ENCODE results near the gene MAN1C1. TPM values are rescaled to one million over a fixed set of nuclear protein-coding genes. Genes with fewer than 3 reads are reported as not detected.

Gene MAN1C1
- total and polyA plus RNA-seq, 9 of the 15 experiments (the other 6 are each of a cell fraction or from before 2014, with no cell fraction given), result 0.04 to 0.44 (median 0.10) TPM; not detected in 3

DNA sequence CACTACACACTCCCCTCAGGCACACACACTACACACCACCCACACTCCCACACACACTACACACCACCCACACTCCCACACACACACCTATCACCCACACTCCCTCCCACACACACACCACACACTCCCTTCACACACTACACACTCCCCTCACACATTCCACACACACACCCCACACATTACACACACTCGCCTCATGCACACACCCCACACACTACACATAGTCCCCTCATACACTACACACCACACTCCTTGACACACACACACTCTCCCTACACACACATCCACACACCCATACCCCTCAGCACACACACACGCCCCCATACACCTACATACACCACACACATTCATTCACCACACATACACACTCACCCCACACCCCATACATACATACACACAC is 152.4 kb downstream of the MAN1C1 start:
- BruUV-seq (replicated peaks), result no TSS peak
- Histone ChIP-seq H3K4me2 (ENCODE audit: insufficient read depth, low read length) (no peak overlapping the region), H3K9me1 (ENCODE audit: control insufficient read depth, insufficient read depth, low read length) (no peaks in the 10 kb centered on the region), H3K36me3 (ENCODE audit: control insufficient read depth, insufficient read depth, low read length) (no peaks in the 10 kb centered on the region), H3K27me3 (ENCODE audit: control insufficient read depth in 2 of 2, insufficient read depth in 2 of 2, low read length in 2 of 2) (peaks cover 0 to 22% of the 10 kb centered on the region in 2 experiments; a peak in 3 of 5 replicates), H3K9me3 (replicated peaks; ENCODE audit: control insufficient read depth, insufficient read depth, low read depth, low read length) (no peaks in the 10 kb centered on the region; the same call in 1 of the 2 replicates), H3K79me2 (ENCODE audit: control insufficient read depth, insufficient read depth, low read length) (no peaks in the 10 kb centered on the region), H3K4me1 (replicated peaks in 1 of 2; ENCODE audit: control insufficient read depth in 2 of 2, insufficient read depth in 2 of 2, low read length in 2 of 2) (peaks cover 8 to 26% of the 10 kb centered on the region in 2 experiments; a peak in 4 of 5 replicates), H3K27ac (ENCODE audit: extremely low read depth, low read depth, low read length) (no peak overlapping the region; the same call in 2 of the 3 replicates), H3K4me3 (no peak overlapping the region), H3K9ac (ENCODE audit: insufficient read depth in 1 of 2, low read depth in 2 of 2, low read length in 2 of 2) (no peak overlapping the region), H2AFZ (ENCODE audit: low read depth, low read length) (no peak overlapping the region), H4K20me1 (replicated peaks; ENCODE audit: control insufficient read depth, insufficient read depth, low read length) (peaks cover 6% of the 10 kb centered on the region; the same call in 1 of the 2 replicates)
- DNase-seq (ENCODE audit: extremely low read depth in 1 of 4, low spot score in 3 of 4) (no peak), FAIRE-seq (peak; percentile 57), ATAC-seq (no peak)
- POLR2A ChIA-PET, result no interaction called here
- WGBS (ENCODE audit: insufficient coverage, low coverage, missing lambda C conversion rate), result 29% methylated on average over 2 of the region's 2 CpGs
- in situ Hi-C loops (cut with MboI), result no loop called here
- CTCF ChIA-PET (ENCODE audit: low intra/inter-chr PET ratio), result no interaction called here
- intact Hi-C loops (cut with micrococcal nuclease), result no loop called here
- TF ChIP-seq TSC22D4 (tag; IDR thresholded peaks at IDR 0.05) (peak; percentile 79; the same call in 1 of the 2 replicates), MBD1 (CRISPR knock-in tag; IDR thresholded peaks at IDR 0.05) (no peak), ZNF143 (CRISPR knock-in tag; IDR thresholded peaks at IDR 0.05) (no peak), RAD51 (IDR thresholded peaks at IDR 0.05; ENCODE audit: borderline replicate concordance, low read depth) (no peak), TRIM28 (IDR thresholded peaks at IDR 0.05) (no peak), PHF8 (IDR thresholded peaks at IDR 0.05; ENCODE audit: borderline replicate concordance, low read length) (no peak), POLR2G (IDR thresholded peaks at IDR 0.05; ENCODE audit: low read depth, low read length) (no peak), MIER1 (IDR thresholded peaks at IDR 0.05; ENCODE audit: low read depth) (no peak), HDAC2 (IDR thresholded peaks at IDR 0.05) (no peak), MAFK (IDR thresholded peaks at IDR 0.05; ENCODE audit: low read length) (no peak), CBFB (CRISPR knock-in tag; IDR thresholded peaks at IDR 0.05) (0 out of 2 replicates have a peak, but pooled peaks have one; percentile 9), SFPQ (IDR thresholded peaks at IDR 0.05; ENCODE audit: low read depth, low read length) (no peak), FOXA1 (IDR thresholded peaks at IDR 0.05; ENCODE audit: borderline replicate concordance) (no peak), TCFL5 (CRISPR knock-in tag; conservative IDR thresholded peaks at IDR 0.05) (no peak), ESRRA (IDR thresholded peaks at IDR 0.05; ENCODE audit: borderline replicate concordance, low read depth) (no peak), SIRT6 (IDR thresholded peaks at IDR 0.05; ENCODE audit: low read depth, low read length) (no peak)
- TF ChIP-seq, protein P1, sequence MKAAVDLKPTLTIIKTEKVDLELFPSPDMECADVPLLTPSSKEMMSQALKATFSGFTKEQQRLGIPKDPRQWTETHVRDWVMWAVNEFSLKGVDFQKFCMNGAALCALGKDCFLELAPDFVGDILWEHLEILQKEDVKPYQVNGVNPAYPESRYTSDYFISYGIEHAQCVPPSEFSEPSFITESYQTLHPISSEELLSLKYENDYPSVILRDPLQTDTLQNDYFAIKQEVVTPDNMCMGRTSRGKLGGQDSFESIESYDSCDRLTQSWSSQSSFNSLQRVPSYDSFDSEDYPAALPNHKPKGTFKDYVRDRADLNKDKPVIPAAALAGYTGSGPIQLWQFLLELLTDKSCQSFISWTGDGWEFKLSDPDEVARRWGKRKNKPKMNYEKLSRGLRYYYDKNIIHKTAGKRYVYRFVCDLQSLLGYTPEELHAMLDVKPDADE (conservative IDR thresholded peaks at IDR 0.05; ENCODE audit: control insufficient read depth, low read depth, low read length), result no peak
- TF ChIP-seq, protein P2, sequence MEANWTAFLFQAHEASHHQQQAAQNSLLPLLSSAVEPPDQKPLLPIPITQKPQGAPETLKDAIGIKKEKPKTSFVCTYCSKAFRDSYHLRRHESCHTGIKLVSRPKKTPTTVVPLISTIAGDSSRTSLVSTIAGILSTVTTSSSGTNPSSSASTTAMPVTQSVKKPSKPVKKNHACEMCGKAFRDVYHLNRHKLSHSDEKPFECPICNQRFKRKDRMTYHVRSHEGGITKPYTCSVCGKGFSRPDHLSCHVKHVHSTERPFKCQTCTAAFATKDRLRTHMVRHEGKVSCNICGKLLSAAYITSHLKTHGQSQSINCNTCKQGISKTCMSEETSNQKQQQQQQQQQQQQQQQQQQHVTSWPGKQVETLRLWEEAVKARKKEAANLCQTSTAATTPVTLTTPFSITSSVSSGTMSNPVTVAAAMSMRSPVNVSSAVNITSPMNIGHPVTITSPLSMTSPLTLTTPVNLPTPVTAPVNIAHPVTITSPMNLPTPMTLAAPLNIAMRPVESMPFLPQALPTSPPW (CRISPR knock-in tag; IDR thresholded peaks at IDR 0.05), result no peak
